ENCODE results near the gene CCDC87. TPM values are rescaled to one million over a fixed set of nuclear protein-coding genes. Genes with fewer than 3 reads are reported as not detected.

Gene CCDC87
- total and polyA plus RNA-seq, 2 of the 8 experiments (the other 6 are each of a cell fraction or from before 2014, with no cell fraction given), result 0.32 to 0.99 TPM

DNA sequence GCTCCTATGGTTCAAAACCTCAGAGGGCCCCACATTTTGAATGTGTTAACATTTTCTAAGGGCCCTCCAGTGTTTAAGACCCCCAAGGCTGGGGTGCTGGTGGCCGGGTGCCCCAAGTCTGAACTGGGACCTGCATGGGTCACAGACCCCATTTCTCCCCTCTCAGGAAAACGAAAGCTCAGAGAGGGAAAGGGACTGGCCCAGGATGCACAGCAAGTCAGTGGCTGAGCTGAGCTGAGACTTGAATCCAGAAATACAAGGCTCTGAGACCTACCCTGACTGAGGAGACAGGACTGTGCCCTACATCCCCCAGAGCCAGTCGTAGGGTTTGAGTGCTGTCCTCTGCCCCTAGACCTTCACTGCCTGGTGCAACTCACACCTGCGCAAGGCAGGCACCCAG lies 42.0 kb downstream of the CCDC87 start (continued):
- no peak for TF ChIP-seq MAFK (IDR thresholded peaks at IDR 0.05; ENCODE audit: low read depth, low read length)
- TF ChIP-seq SIN3A (conservative IDR thresholded peaks at IDR 0.05 in 1 of 2, IDR thresholded peaks at IDR 0.05 in 1 of 2; ENCODE audit: low read depth in 1 of 2, low read length in 2 of 2), result no peak
- TF ChIP-seq SAP30 (IDR thresholded peaks at IDR 0.05; ENCODE audit: insufficient read depth, insufficient replicate concordance, low read length), result no peak
- TF ChIP-seq KDM4A (IDR thresholded peaks at IDR 0.05; ENCODE audit: low read depth, low read length, severe bottlenecking), result no peak
- no peak for TF ChIP-seq RBBP5 (IDR thresholded peaks at IDR 0.05; ENCODE audit: borderline replicate concordance, low read depth, low read length)
